GM19395 (cell line): ENCODE results near the gene MYO7B.

ENCODE experiments used
- ATAC-seq: cut with Tn5 transposase; IDR thresholded peaks from one replicate; pipeline ENCODE4 v1.9.1; 2021; ENCODE audit warnings: mild to moderate bottlenecking, moderate library complexity; ENCODE audit not compliant: unreplicated experiment

The MYO7B gene

GRCh38 chr2:127674241-127675209 is 139.0 kb downstream of the MYO7B start:
- ATAC-seq: no peak

- ATAC-seq: no peak
Observed at GRCh38 chr2:127675331-127676261, 140.1 kb downstream of the MYO7B start, which contains the start of gene LIMS2. TSS of gene LIMS2 (minus strand) at chr2:127675530. CDS start at chr2:127675024, 506 bp downstream.

- ATAC-seq: no peak
Observed at GRCh38 chr2:127676906-127677305, 141.4 kb downstream of the MYO7B start.

- no peak for ATAC-seq
Observed at GRCh38 chr2:127678531-127678930, 143.0 kb downstream of the MYO7B start.

GRCh38 chr2:127678991-127679390 is 143.5 kb downstream of the MYO7B start:
- no peak for ATAC-seq

DNA sequence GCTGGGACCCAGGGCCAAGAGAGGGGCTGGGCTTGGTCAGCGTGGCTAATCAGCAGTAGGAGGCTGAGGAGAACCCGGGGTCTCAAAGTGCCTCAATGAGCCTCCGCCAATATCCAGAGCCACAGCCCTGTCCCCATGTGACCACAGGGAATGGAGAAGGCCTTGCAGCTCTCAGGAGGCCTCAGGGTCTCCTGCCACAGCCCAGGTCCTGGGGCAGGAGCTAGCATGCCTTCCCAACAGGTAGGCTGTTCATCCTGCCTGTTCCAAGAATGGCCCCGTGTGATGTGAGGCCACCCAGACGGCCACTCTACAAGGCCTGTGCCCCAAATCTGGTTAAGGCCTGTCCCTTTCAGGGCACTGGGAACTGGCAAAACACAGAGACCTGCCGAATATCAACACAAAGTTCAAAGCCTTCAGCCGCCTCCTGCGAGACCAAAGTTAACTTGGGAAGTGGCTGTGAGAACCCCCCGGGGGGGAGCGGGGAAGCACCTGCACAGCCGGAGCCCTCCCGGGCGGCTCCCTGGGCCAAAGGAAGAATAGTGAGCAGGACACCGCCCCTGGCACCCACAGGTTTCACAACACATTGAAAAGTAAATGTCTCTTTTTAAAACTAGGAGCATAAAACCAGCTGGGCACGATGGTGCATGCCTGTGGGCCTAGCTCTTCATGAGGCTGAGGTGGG is 144.3 kb downstream of the MYO7B start:
- ATAC-seq: no peak

- no peak for ATAC-seq
Observed at GRCh38 chr2:127680706-127681287, 145.3 kb downstream of the MYO7B start.

GRCh38 chr2:127681288-127681804 is 145.9 kb downstream of the MYO7B start:
- ATAC-seq: no peak

GRCh38 chr2:127681976-127682857 is 146.7 kb downstream of the MYO7B start:
- no peak for ATAC-seq

GRCh38 chr2:127683056-127683455 is 147.6 kb downstream of the MYO7B start:
- no peak for ATAC-seq

- no peak for ATAC-seq
Observed at GRCh38 chr2:127683757-127684156, 148.3 kb downstream of the MYO7B start.

GRCh38 chr2:127685410-127686080 is 150.1 kb downstream of the MYO7B start:
- no peak for ATAC-seq
